Measurements from ENCODE around the gene IFNW1.

DNA sequence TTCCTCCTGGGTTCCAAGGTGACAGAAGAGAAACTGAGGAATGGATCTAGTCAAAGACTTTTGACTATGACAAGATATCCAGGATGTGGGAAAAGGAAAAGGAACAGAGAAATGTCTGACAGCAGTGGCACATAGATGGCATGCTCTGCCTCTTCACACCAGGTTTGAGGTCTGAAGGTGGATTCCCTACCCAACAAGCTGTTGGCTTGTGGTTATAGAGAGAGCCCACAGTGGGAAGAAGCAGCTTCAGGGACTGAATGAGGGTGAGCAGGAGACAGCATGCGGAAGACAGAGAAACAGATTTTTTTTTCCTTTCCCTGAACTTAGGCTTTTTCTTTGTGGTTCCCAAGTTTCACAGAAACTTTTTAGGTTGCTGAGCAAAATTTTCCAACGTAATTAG lies 20.6 kb downstream of the IFNW1 start:
- TF ChIP-seq, protein P1, sequence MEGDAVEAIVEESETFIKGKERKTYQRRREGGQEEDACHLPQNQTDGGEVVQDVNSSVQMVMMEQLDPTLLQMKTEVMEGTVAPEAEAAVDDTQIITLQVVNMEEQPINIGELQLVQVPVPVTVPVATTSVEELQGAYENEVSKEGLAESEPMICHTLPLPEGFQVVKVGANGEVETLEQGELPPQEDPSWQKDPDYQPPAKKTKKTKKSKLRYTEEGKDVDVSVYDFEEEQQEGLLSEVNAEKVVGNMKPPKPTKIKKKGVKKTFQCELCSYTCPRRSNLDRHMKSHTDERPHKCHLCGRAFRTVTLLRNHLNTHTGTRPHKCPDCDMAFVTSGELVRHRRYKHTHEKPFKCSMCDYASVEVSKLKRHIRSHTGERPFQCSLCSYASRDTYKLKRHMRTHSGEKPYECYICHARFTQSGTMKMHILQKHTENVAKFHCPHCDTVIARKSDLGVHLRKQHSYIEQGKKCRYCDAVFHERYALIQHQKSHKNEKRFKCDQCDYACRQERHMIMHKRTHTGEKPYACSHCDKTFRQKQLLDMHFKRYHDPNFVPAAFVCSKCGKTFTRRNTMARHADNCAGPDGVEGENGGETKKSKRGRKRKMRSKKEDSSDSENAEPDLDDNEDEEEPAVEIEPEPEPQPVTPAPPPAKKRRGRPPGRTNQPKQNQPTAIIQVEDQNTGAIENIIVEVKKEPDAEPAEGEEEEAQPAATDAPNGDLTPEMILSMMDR (conservative IDR thresholded peaks at IDR 0.05): no peak
- TF ChIP-seq EZH2 (IDR thresholded peaks at IDR 0.05; ENCODE audit: low read depth): no peak
